H1 (cell line): ENCODE measurements around the gene NFIA. TPM values are rescaled to one million over a fixed set of nuclear protein-coding genes. Genes with fewer than 3 reads are reported as not detected.

Experiments
- ASH2L ChIP-seq: fragments of 200-600, 300-600 bp; sonication (generic); IDR thresholded peaks from one replicate; pipeline ENCODE4 v1.7.1; 2017; ENCODE audit warnings: low read length
- CHD2 ChIP-seq: IDR thresholded peaks from 2 replicates; pipeline ENCODE4 v1.6.1; 2012; ENCODE audit warnings: low read length, improper control_type of control experiment
- KDM1A ChIP-seq: fragments of 200-600, 300-600 bp; sonication (generic); IDR thresholded peaks from 2 replicates; pipeline ENCODE4 v1.7.1; 2016; ENCODE audit warnings: mild to moderate bottlenecking, low read length, borderline replicate concordance
- SUZ12 ChIP-seq: fragments of 200-600 bp; sonication (generic); IDR thresholded peaks from 2 replicates; pipeline ENCODE4 v1.6.1; 2012; ENCODE audit warnings: mild to moderate bottlenecking, inconsistent platforms, low read length, moderate library complexity, mixed read lengths
- TAF7 ChIP-seq: optimal IDR thresholded peaks from 2 replicates; pipeline ENCODE3; 2011; ENCODE audit warnings: low read depth, mild to moderate bottlenecking, inconsistent platforms, low read length, moderate library complexity, borderline replicate concordance
- polyA plus RNA-seq, 7 experiments: library from polyadenylated mRNA; depleted of rRNA in 3 of 7; stranded (reverse) in 5 of 7; unstranded in 2 of 7; fragments of >200 nt in 5 of 7; fragments of 200-250 nt in 2 of 7; gene quantifications; 1 replicate in 5 of 7; 2 replicates in 1 of 7; 4 replicates in 1 of 7; pipeline versions ENCODE4 v1.2.1 to v1.2.3, GENCODE V29; 2011 to 2013; ENCODE audit warnings: missing spikeins in 2 of 7, mixed read lengths in 2 of 7
- total RNA-seq: library from RNA; stranded (reverse); fragmentation: NEBNext Ultra II Directional; extraction: Animal tissue kit (Norgen Biotek cat#: 25700); gene quantifications from 2 replicates; pipeline ENCODE4 v1.2.1, GENCODE V29; 2021
- TF ChIP-seq, protein P1 (sequence below): IDR thresholded peaks from 2 replicates; pipeline ENCODE4 v1.6.1; 2012; ENCODE audit warnings: low read length, inconsistent platforms

Gene NFIA
- total and polyA plus RNA-seq, 2 of the 8 experiments (the other 6 are each of a cell fraction or from before 2014, with no cell fraction given), result 1.8 to 2.3 TPM

DNA sequence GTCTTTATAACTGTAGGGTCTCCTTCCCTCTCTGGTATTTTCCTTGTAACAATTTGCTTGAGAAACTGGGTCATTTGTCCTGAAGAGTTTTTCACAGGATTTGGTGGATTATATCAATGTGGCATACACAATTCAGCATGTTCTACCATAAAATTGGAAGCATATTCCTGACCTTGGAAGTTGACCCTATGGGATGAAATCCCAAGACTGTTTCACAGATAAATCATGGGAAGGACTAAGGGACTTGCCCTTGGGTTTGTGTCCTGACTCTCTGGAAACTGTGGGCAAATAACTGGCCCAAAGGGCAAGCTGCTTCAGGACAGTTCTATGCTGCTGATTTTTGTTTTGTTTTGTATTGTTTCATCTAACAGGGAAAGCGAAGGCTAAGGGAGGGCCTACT is 387.0 kb downstream of the NFIA start (continued):
- TF ChIP-seq TAF7 (no peak), SUZ12 (no peak), CHD2 (no peak), ASH2L (no peak), KDM1A (no peak)
- TF ChIP-seq, protein P1, sequence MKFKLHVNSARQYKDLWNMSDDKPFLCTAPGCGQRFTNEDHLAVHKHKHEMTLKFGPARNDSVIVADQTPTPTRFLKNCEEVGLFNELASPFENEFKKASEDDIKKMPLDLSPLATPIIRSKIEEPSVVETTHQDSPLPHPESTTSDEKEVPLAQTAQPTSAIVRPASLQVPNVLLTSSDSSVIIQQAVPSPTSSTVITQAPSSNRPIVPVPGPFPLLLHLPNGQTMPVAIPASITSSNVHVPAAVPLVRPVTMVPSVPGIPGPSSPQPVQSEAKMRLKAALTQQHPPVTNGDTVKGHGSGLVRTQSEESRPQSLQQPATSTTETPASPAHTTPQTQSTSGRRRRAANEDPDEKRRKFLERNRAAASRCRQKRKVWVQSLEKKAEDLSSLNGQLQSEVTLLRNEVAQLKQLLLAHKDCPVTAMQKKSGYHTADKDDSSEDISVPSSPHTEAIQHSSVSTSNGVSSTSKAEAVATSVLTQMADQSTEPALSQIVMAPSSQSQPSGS, result no peak
- TF ChIP-seq, all 59 proteins: peak for 0
